MM.1S (cell line): ENCODE data around the gene STRIP2.

Experiments used
- EZH2 ChIP-seq: fragments of 300-600 bp; sonication (generic); optimal IDR thresholded peaks from 2 replicates; pipeline ENCODE3; 2017; ENCODE audit warnings: low read depth, mild to moderate bottlenecking, antibody characterized with exemption, low read length, mixed read lengths
- TF ChIP-seq, protein P1 (sequence below): fragments of 300-600 bp; sonication (generic); IDR thresholded peaks from 2 replicates; pipeline ENCODE4 v1.5.1; 2016; ENCODE audit warnings: antibody characterized with exemption, low read length, mixed read lengths

GRCh38 chr7:129388333-129389098 lies 45.7 kb upstream of the STRIP2 start:
- TF ChIP-seq, protein P1, sequence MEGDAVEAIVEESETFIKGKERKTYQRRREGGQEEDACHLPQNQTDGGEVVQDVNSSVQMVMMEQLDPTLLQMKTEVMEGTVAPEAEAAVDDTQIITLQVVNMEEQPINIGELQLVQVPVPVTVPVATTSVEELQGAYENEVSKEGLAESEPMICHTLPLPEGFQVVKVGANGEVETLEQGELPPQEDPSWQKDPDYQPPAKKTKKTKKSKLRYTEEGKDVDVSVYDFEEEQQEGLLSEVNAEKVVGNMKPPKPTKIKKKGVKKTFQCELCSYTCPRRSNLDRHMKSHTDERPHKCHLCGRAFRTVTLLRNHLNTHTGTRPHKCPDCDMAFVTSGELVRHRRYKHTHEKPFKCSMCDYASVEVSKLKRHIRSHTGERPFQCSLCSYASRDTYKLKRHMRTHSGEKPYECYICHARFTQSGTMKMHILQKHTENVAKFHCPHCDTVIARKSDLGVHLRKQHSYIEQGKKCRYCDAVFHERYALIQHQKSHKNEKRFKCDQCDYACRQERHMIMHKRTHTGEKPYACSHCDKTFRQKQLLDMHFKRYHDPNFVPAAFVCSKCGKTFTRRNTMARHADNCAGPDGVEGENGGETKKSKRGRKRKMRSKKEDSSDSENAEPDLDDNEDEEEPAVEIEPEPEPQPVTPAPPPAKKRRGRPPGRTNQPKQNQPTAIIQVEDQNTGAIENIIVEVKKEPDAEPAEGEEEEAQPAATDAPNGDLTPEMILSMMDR, result no peak
- TF ChIP-seq EZH2, result no peak
